ENCODE measurements around the gene USP36.
A peak's percentile ranks its signal among the peaks of the same experiment; 100 is the strongest.

The USP36 gene

GRCh38 chr17:78802008-78802407 lies 38.6 kb downstream of the USP36 start:
- no peak for TF ChIP-seq CTCF (IDR thresholded peaks at IDR 0.05)

GRCh38 chr17:78800132-78800931 lies 40.3 kb downstream of the USP36 start:
- no peak for TF ChIP-seq CTCF (IDR thresholded peaks at IDR 0.05)

GRCh38 chr17:78798695-78799559 lies 41.7 kb downstream of the USP36 start:
- TF ChIP-seq CTCF (IDR thresholded peaks at IDR 0.05), result peak; percentile 49

- no peak for TF ChIP-seq CTCF (IDR thresholded peaks at IDR 0.05)
These were observed 42.7 kb downstream of the USP36 start for GRCh38 chr17:78797691-78798585.

- no peak for TF ChIP-seq CTCF (IDR thresholded peaks at IDR 0.05)
These were observed 43.4 kb downstream of the USP36 start for GRCh38 chr17:78797213-78797612.

GRCh38 chr17:78796517-78796900 lies 44.1 kb downstream of the USP36 start:
- no peak for TF ChIP-seq CTCF (IDR thresholded peaks at IDR 0.05)

Data from LNCAP (cell line).